Measurements from ENCODE around the gene SLC7A6.

DNA sequence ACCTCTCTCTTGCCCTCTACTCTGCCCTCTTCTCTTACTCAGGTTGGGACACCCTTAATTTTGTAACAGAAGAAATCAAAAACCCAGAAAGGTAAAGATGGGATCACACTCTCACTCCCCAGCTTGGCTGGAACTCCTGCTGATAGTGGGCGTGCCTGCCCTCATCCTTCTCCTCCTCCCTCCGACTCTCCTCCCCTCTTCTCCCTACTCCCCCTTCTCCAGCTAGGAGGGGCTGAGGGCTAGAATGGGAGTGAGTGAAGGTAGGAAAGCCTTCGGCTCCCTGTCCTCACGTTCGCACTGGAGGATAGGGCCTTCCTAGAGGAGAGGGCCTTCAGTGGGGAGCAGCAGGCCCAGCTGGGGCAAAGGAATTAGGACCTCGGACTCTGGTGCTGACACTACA lies 26.1 kb downstream of the SLC7A6 start:
- TF ChIP-seq, protein P1, sequence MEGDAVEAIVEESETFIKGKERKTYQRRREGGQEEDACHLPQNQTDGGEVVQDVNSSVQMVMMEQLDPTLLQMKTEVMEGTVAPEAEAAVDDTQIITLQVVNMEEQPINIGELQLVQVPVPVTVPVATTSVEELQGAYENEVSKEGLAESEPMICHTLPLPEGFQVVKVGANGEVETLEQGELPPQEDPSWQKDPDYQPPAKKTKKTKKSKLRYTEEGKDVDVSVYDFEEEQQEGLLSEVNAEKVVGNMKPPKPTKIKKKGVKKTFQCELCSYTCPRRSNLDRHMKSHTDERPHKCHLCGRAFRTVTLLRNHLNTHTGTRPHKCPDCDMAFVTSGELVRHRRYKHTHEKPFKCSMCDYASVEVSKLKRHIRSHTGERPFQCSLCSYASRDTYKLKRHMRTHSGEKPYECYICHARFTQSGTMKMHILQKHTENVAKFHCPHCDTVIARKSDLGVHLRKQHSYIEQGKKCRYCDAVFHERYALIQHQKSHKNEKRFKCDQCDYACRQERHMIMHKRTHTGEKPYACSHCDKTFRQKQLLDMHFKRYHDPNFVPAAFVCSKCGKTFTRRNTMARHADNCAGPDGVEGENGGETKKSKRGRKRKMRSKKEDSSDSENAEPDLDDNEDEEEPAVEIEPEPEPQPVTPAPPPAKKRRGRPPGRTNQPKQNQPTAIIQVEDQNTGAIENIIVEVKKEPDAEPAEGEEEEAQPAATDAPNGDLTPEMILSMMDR (IDR thresholded peaks at IDR 0.05) = no peak
- no peak for TF ChIP-seq POLR2A (IDR thresholded peaks at IDR 0.05)

Measured in thyroid gland (tissue), 4 donors.